Fibroblast of lung (primary cell): ENCODE data around the gene TNNI3K. TPM values are rescaled to one million over a fixed set of nuclear protein-coding genes. Genes with fewer than 3 reads are reported as not detected.

Experiments
- DNase-seq, 2 donors: peaks; one replicate each; pipeline versions ENCODE4 v3.0.0 to v3.0.0-alpha.2; 2010; ENCODE audit warnings: low read depth in 2 of 2
- H2AFZ ChIP-seq: 2 replicates; pipeline ENCODE4 v1.5.1; 2012; ENCODE audit warnings: low read length, control low read depth, inconsistent platforms
- H3K27ac ChIP-seq: 2 replicates; pipeline ENCODE4 v1.5.1; 2011; ENCODE audit warnings: low read length, control low read depth; ENCODE audit not compliant: insufficient read depth
- H3K27me3 ChIP-seq: 2 replicates; pipeline ENCODE4 v1.5.1; 2011; ENCODE audit warnings: mild to moderate bottlenecking, low read length; ENCODE audit not compliant: control insufficient read depth, insufficient read depth
- H3K36me3 ChIP-seq: 2 replicates; pipeline ENCODE4 v1.5.1; 2011; ENCODE audit warnings: low read length; ENCODE audit not compliant: control insufficient read depth, insufficient read depth
- H3K4me1 ChIP-seq: 2 replicates; pipeline ENCODE4 v1.5.1; 2011; ENCODE audit warnings: low read length; ENCODE audit not compliant: control insufficient read depth, insufficient read depth; ENCODE audit errors: extremely low read depth
- H3K4me2 ChIP-seq: 2 replicates; pipeline ENCODE4 v1.5.1; 2011; ENCODE audit warnings: low read length, control low read depth; ENCODE audit not compliant: insufficient read depth; ENCODE audit errors: extremely low read depth
- H3K4me3 ChIP-seq, 4 experiments: fragments of 200-600 bp in 1 of 4; sonication (generic) in 1 of 4; replicated peaks in 1 of 4; 2 replicates each; pipeline ENCODE4 v1.5.1; 2011 to 2016; ENCODE audit warnings: low read length in 4 of 4, low read depth in 3 of 4, mild to moderate bottlenecking in 3 of 4, control low read depth in 2 of 4, inconsistent platforms in 1 of 4, mixed read lengths in 1 of 4; ENCODE audit not compliant: insufficient read depth in 1 of 4; ENCODE audit errors: control extremely low read depth in 1 of 4
- H3K79me2 ChIP-seq: 2 replicates; pipeline ENCODE4 v1.5.1; 2012; ENCODE audit warnings: mild to moderate bottlenecking, low read length, inconsistent platforms; ENCODE audit not compliant: control insufficient read depth, insufficient read depth
- H3K9ac ChIP-seq: 2 replicates; pipeline ENCODE4 v1.5.1; 2011; ENCODE audit warnings: mild to moderate bottlenecking, low read length, control low read depth; ENCODE audit not compliant: insufficient read depth
- H3K9me3 ChIP-seq: 2 replicates; pipeline ENCODE4 v1.5.1; 2012; ENCODE audit warnings: low read depth, low read length; ENCODE audit not compliant: control insufficient read depth, insufficient read depth
- H4K20me1 ChIP-seq: 2 replicates; pipeline ENCODE4 v1.5.1; 2011; ENCODE audit warnings: low read length; ENCODE audit not compliant: control insufficient read depth, insufficient read depth; ENCODE audit errors: extremely low read depth
- EZH2 ChIP-seq: IDR thresholded peaks from 2 replicates; pipeline ENCODE4 v1.5.1; 2012; ENCODE audit warnings: low read length, control low read depth, mild to moderate bottlenecking; ENCODE audit errors: missing control alignments
- polyA plus RNA-seq, 2 donors: library from polyadenylated mRNA; depleted of rRNA in 1 of 2; stranded (reverse) in 1 of 2; unstranded in 1 of 2; fragments of >200 nt; gene quantifications; 2 replicates each; pipeline ENCODE4 v1.2.1, GENCODE V29; 2011 to 2012; ENCODE audit warnings: missing spikeins in 1 of 2
- total RNA-seq: library from RNA; depleted of rRNA; stranded (reverse); fragments of >200 nt; gene quantifications from 2 replicates; pipeline ENCODE4 v1.2.1, GENCODE V29; 2014
- TF ChIP-seq, protein P1 (sequence below), 2 donors: IDR thresholded peaks in 1 of 2; conservative IDR thresholded peaks in 1 of 2; 1 replicate in 1 of 2; 2 replicates in 1 of 2; pipeline ENCODE4 v1.5.1; 2011 to 2012; ENCODE audit warnings: low read length in 2 of 2, control low read depth in 1 of 2, inconsistent platforms in 1 of 2, low read depth in 1 of 2, mild to moderate bottlenecking in 1 of 2

TNNI3K gene
- total and polyA plus RNA-seq, 2 donors (not counting 1 experiment from before 2014, with no cell fraction given) = 0.66 to 0.91 TPM

DNA sequence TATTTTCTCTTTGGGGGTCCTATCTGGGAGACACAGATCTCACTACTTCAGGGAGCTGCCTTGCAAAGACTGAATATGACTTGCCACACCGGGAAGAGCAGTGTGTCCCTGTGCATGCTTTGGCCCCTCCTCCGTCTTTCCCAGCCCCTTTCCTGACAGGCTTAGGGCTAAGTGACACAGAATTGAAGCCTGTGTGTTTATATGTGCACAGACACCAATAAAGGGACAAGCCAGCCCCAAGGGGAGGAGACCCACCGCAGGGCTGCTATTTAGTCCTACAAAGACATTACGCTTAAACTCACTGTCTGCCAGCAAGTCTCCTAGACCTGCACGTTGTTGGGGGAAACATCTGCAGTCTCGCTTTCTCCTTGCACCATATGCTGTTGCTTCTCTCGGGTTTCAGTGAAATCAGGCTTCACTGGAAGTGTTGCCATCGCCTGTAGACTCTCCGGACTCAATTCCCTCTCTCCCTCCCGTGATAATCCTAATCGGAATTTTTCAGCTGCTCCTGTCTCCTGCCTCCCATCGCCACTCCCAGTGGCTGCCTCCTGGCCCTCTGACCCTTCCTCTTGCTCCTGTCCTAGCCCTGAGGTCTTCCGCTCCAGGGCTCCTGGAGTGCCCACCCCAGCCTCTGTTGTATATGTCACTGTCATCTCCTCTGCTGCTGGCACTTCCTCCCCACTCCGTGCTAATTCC is 335.8 kb downstream of the TNNI3K start:
- no peaks in the 10 kb centered on the region for H3K79me2 ChIP-seq
- no peaks in the 10 kb centered on the region for H3K4me1 ChIP-seq
- H3K4me3 ChIP-seq = no peak overlapping the region
- no peak overlapping the region for H2AFZ ChIP-seq
- no peaks in the 10 kb centered on the region for H3K27me3 ChIP-seq
- H3K4me2 ChIP-seq = no peak overlapping the region
- TF ChIP-seq, protein P1, sequence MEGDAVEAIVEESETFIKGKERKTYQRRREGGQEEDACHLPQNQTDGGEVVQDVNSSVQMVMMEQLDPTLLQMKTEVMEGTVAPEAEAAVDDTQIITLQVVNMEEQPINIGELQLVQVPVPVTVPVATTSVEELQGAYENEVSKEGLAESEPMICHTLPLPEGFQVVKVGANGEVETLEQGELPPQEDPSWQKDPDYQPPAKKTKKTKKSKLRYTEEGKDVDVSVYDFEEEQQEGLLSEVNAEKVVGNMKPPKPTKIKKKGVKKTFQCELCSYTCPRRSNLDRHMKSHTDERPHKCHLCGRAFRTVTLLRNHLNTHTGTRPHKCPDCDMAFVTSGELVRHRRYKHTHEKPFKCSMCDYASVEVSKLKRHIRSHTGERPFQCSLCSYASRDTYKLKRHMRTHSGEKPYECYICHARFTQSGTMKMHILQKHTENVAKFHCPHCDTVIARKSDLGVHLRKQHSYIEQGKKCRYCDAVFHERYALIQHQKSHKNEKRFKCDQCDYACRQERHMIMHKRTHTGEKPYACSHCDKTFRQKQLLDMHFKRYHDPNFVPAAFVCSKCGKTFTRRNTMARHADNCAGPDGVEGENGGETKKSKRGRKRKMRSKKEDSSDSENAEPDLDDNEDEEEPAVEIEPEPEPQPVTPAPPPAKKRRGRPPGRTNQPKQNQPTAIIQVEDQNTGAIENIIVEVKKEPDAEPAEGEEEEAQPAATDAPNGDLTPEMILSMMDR (conservative IDR thresholded peaks at IDR 0.05 in 1 of 2, IDR thresholded peaks at IDR 0.05 in 1 of 2; ENCODE audit: low read depth in 1 of 2, low read length in 2 of 2) = no peak
- TF ChIP-seq EZH2 = no peak
- no peak for DNase-seq
- no peaks in the 10 kb centered on the region for H4K20me1 ChIP-seq
- no peaks in the 10 kb centered on the region for H3K36me3 ChIP-seq
- no peak overlapping the region for H3K27ac ChIP-seq
- H3K9ac ChIP-seq = no peak overlapping the region
- no peaks in the 10 kb centered on the region for H3K9me3 ChIP-seq

DNA sequence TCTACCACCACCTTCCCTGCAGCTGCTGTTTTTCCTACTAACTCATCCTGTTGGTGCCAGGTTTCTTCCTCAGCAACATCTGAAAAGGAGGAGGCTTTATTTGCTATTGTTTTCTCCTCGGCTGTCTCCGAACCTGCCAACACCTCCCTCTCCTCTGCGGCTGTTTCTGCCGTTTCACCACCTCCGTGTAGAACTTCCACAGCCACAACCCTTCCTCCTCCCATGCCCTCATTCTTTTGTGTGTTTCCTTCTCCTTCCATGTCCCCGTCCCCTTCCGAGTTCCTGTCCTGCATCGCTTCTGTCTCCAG is 336.3 kb downstream of the TNNI3K start:
- H4K20me1 ChIP-seq = no peaks in the 10 kb centered on the region
- no peak overlapping the region for H3K4me3 ChIP-seq
- no peaks in the 10 kb centered on the region for H3K36me3 ChIP-seq
- H3K27me3 ChIP-seq = no peaks in the 10 kb centered on the region
- no peaks in the 10 kb centered on the region for H3K79me2 ChIP-seq
- H3K4me1 ChIP-seq = no peaks in the 10 kb centered on the region
- H3K9me3 ChIP-seq = no peaks in the 10 kb centered on the region
- TF ChIP-seq, protein P1 (conservative IDR thresholded peaks at IDR 0.05 in 1 of 2, IDR thresholded peaks at IDR 0.05 in 1 of 2; ENCODE audit: low read depth in 1 of 2, low read length in 2 of 2) = no peak
- no peak for TF ChIP-seq EZH2
- H3K4me2 ChIP-seq = no peak overlapping the region
- H3K9ac ChIP-seq = no peak overlapping the region
- H3K27ac ChIP-seq = no peak overlapping the region
- no peak overlapping the region for H2AFZ ChIP-seq
- DNase-seq = no peak

DNA sequence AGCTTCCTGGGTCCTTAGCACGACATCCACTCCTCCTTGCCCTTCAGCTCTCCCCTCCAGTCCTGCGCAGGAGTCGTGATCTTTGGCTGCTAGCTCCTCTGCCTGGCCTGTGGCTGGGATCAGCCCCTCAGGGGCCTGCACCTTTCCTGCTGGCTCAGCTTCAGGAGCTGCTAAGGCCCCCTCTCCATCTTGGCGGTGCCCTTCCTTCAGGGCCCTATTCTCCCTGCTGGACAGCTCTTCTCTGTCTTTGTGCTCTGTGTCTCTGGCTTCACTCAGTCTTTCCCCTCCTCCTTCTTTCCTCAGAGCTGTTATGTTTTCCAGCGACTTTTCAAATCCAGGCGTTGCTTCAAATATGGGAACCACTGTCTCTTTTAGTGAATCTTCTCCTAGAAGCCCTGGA is 336.7 kb downstream of the TNNI3K start:
- H3K4me3 ChIP-seq = no peak overlapping the region
- no peaks in the 10 kb centered on the region for H3K4me1 ChIP-seq
- no peaks in the 10 kb centered on the region for H3K36me3 ChIP-seq
- H3K9ac ChIP-seq = no peak overlapping the region
- H4K20me1 ChIP-seq = no peaks in the 10 kb centered on the region
- no peak overlapping the region for H2AFZ ChIP-seq
- no peak overlapping the region for H3K4me2 ChIP-seq
- H3K79me2 ChIP-seq = no peaks in the 10 kb centered on the region
- no peak overlapping the region for H3K27ac ChIP-seq
- TF ChIP-seq, protein P1 (conservative IDR thresholded peaks at IDR 0.05 in 1 of 2, IDR thresholded peaks at IDR 0.05 in 1 of 2; ENCODE audit: low read depth in 1 of 2, low read length in 2 of 2) = no peak
- no peak for TF ChIP-seq EZH2
- no peak for DNase-seq
- H3K27me3 ChIP-seq = no peaks in the 10 kb centered on the region
- no peaks in the 10 kb centered on the region for H3K9me3 ChIP-seq
